ENCODE measurements around the gene TACSTD2. TPM values are rescaled to one million over a fixed set of nuclear protein-coding genes. Genes with fewer than 3 reads are reported as not detected.

Gene TACSTD2
- total and polyA plus RNA-seq, 2 of the 13 experiments (the other 11 are each of a cell fraction or from before 2014, with no cell fraction given) = not detected

DNA sequence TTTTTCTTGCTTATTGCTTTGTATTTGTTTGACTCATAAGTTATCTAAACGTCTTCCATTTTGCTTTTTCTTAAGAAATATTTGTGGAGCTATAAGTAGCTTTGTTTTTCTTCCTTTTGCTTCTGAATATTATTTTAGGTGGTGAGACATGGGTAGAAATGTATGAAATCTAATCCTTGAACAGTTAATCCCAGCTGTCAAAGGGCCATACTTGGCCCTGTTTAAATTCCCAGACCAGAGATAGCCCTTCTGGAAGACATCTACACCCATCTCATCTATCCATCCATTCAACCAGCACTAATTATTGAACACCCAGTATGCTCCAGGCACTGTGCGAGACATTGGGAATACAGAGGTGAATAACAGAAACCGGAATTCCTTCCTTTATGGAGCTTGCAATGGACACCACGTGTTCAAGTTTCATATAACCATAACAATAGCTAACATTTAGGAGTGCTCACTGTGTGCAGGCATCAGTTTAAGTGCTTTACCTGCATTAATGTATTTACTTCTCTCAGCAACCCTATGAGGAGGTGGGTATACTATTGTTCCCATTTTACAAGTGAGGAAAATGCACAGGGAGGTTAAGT lies 8.7 kb downstream of the TACSTD2 start:
- Histone ChIP-seq H3K79me2 (ENCODE audit: insufficient read depth, low read length) (no peaks in the 10 kb centered on the region), H3K27ac (ENCODE audit: extremely low read length, insufficient read depth, low read length) (no peak overlapping the region), H3K27me3 (ENCODE audit: control insufficient read depth in 1 of 2, insufficient read depth in 2 of 2, low read length in 2 of 2) (peaks cover 0 to 3% of the 10 kb centered on the region in 2 experiments; a peak in 2 of 5 replicates), H3K9me3 (ENCODE audit: low read length) (no peaks in the 10 kb centered on the region), H3K4me3 (replicated peaks in 1 of 3; ENCODE audit: insufficient read depth in 1 of 3, low read depth in 2 of 3, low read length in 3 of 3) (no peak overlapping the region), H3K4me1 (ENCODE audit: insufficient read depth, low read length) (peaks cover 19% of the 10 kb centered on the region), H4K20me1 (ENCODE audit: insufficient read depth, low read length) (no peaks in the 10 kb centered on the region), H3K36me3 (replicated peaks in 1 of 2; ENCODE audit: control insufficient read depth in 1 of 2, insufficient read depth in 2 of 2, low read length in 2 of 2) (no peaks in the 10 kb centered on the region), H2AFZ (ENCODE audit: low read length) (no peak overlapping the region), H3K4me2 (ENCODE audit: low read depth, low read length) (no peak overlapping the region), H3K9ac (ENCODE audit: insufficient read depth, low read depth, low read length) (no peak overlapping the region)
- ChIA-PET POLR2A (no interaction called here), CTCF (ENCODE audit: low intra/inter-chr PET ratio, low total read pairs) (no interaction called here)
- DNase-seq (ENCODE audit: low spot score) (no peak), ATAC-seq (no peak), FAIRE-seq (no peak)
- intact Hi-C loops (cut with micrococcal nuclease; ENCODE audit: unreplicated experiment) (no loop called here), in situ Hi-C loops (cut with HindIII; ENCODE audit: extremely low pct_ligation_motif_present, low pct_unique_long_range_greater_than_20kb) (no loop called here)
- no TSS peak for BruUV-seq (replicated peaks)
- 15% methylated on average over 4 of the region's 4 CpGs for WGBS (ENCODE audit: low lambda C conversion rate)
- TF ChIP-seq ZZZ3 (CRISPR knock-in tag; IDR thresholded peaks at IDR 0.05; ENCODE audit: borderline replicate concordance) = no peak
- no peak for TF ChIP-seq ZNF747 (CRISPR knock-in tag; IDR thresholded peaks at IDR 0.05; ENCODE audit: borderline replicate concordance)
- no peak for TF ChIP-seq AKAP8 (CRISPR knock-in tag; IDR thresholded peaks at IDR 0.05)
- no peak for TF ChIP-seq ZNF598 (CRISPR knock-in tag; IDR thresholded peaks at IDR 0.05; ENCODE audit: borderline replicate concordance)
- TF ChIP-seq ZBTB1 (CRISPR knock-in tag; IDR thresholded peaks at IDR 0.05; ENCODE audit: borderline replicate concordance) = no peak
- no peak for TF ChIP-seq TAF1 (CRISPR knock-in tag; IDR thresholded peaks at IDR 0.05)
- no peak for TF ChIP-seq EP300 (IDR thresholded peaks at IDR 0.05; ENCODE audit: low read depth in 2 of 2, low read length in 2 of 2)
- TF ChIP-seq EP300 (CRISPR knock-in tag; IDR thresholded peaks at IDR 0.05; ENCODE audit: borderline replicate concordance) = no peak
- TF ChIP-seq, protein P1, sequence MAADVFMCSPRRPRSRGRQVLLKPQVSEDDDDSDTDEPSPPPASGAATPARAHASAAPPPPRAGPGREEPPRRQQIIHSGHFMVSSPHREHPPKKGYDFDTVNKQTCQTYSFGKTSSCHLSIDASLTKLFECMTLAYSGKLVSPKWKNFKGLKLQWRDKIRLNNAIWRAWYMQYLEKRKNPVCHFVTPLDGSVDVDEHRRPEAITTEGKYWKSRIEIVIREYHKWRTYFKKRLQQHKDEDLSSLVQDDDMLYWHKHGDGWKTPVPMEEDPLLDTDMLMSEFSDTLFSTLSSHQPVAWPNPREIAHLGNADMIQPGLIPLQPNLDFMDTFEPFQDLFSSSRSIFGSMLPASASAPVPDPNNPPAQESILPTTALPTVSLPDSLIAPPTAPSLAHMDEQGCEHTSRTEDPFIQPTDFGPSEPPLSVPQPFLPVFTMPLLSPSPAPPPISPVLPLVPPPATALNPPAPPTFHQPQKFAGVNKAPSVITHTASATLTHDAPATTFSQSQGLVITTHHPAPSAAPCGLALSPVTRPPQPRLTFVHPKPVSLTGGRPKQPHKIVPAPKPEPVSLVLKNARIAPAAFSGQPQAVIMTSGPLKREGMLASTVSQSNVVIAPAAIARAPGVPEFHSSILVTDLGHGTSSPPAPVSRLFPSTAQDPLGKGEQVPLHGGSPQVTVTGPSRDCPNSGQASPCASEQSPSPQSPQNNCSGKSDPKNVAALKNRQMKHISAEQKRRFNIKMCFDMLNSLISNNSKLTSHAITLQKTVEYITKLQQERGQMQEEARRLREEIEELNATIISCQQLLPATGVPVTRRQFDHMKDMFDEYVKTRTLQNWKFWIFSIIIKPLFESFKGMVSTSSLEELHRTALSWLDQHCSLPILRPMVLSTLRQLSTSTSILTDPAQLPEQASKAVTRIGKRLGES (CRISPR knock-in tag; IDR thresholded peaks at IDR 0.05; ENCODE audit: borderline replicate concordance) = no peak
- no peak for TF ChIP-seq ZNF24 (IDR thresholded peaks at IDR 0.05)
- TF ChIP-seq, protein P2, sequence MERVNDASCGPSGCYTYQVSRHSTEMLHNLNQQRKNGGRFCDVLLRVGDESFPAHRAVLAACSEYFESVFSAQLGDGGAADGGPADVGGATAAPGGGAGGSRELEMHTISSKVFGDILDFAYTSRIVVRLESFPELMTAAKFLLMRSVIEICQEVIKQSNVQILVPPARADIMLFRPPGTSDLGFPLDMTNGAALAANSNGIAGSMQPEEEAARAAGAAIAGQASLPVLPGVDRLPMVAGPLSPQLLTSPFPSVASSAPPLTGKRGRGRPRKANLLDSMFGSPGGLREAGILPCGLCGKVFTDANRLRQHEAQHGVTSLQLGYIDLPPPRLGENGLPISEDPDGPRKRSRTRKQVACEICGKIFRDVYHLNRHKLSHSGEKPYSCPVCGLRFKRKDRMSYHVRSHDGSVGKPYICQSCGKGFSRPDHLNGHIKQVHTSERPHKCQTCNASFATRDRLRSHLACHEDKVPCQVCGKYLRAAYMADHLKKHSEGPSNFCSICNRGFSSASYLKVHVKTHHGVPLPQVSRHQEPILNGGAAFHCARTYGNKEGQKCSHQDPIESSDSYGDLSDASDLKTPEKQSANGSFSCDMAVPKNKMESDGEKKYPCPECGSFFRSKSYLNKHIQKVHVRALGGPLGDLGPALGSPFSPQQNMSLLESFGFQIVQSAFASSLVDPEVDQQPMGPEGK (CRISPR knock-in tag; IDR thresholded peaks at IDR 0.05) = no peak
- TF ChIP-seq ONECUT2 (CRISPR knock-in tag; IDR thresholded peaks at IDR 0.05) = no peak
- TF ChIP-seq ZNF841 (CRISPR knock-in tag; IDR thresholded peaks at IDR 0.05; ENCODE audit: borderline replicate concordance) = no peak
- TF ChIP-seq, protein P3, sequence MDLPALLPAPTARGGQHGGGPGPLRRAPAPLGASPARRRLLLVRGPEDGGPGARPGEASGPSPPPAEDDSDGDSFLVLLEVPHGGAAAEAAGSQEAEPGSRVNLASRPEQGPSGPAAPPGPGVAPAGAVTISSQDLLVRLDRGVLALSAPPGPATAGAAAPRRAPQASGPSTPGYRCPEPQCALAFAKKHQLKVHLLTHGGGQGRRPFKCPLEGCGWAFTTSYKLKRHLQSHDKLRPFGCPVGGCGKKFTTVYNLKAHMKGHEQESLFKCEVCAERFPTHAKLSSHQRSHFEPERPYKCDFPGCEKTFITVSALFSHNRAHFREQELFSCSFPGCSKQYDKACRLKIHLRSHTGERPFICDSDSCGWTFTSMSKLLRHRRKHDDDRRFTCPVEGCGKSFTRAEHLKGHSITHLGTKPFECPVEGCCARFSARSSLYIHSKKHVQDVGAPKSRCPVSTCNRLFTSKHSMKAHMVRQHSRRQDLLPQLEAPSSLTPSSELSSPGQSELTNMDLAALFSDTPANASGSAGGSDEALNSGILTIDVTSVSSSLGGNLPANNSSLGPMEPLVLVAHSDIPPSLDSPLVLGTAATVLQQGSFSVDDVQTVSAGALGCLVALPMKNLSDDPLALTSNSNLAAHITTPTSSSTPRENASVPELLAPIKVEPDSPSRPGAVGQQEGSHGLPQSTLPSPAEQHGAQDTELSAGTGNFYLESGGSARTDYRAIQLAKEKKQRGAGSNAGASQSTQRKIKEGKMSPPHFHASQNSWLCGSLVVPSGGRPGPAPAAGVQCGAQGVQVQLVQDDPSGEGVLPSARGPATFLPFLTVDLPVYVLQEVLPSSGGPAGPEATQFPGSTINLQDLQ (CRISPR knock-in tag; IDR thresholded peaks at IDR 0.05) = no peak

Measured in HepG2 (cell line).